Measurements from ENCODE around the gene SMPD3. TPM values are rescaled to one million over a fixed set of nuclear protein-coding genes. Genes with fewer than 3 reads are reported as not detected.

The SMPD3 gene
- total RNA-seq, 1 donor from 2014 or later, result 0.38 TPM

DNA sequence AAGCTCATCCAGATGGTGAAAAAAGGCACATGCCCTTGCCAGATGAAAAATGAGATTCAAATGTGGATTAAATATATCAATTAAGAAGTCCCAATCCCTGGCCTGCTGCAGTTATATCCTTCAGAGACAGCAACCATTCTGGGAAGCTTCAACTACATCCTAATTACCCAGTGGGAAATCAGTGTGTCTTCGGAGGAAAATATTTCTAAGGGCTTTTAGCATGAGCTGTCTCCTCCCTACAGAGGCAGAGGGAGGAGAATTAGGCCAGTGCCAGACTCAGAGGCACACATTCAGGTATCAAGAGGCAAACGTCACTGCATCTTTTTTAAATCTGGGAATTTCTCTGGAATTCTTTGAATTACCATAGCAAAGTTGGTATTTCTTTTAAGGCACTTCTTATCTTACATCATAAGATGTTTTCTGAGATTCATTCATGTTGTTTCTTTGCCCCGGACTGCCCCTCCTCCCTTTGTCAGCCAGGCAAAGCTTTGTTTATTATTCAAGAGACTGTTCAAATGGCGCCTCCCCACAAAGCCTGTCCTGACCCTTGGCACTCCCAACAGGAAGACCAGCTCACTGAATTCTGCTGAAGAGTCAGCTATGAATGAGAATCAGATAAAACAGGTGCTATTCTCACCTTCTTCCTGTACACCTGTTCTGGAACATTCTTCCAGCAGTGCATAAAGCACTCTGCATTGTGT lies 38.3 kb upstream of the SMPD3 start:
- H3K4me3 ChIP-seq (ENCODE audit: low read depth, low read length), result no peak overlapping the region
- DNase-seq (ENCODE audit: low read depth), result no peak
- H3K36me3 ChIP-seq (ENCODE audit: control insufficient read depth, insufficient read depth, low read length), result no peaks in the 10 kb centered on the region
- TF ChIP-seq, protein P1, sequence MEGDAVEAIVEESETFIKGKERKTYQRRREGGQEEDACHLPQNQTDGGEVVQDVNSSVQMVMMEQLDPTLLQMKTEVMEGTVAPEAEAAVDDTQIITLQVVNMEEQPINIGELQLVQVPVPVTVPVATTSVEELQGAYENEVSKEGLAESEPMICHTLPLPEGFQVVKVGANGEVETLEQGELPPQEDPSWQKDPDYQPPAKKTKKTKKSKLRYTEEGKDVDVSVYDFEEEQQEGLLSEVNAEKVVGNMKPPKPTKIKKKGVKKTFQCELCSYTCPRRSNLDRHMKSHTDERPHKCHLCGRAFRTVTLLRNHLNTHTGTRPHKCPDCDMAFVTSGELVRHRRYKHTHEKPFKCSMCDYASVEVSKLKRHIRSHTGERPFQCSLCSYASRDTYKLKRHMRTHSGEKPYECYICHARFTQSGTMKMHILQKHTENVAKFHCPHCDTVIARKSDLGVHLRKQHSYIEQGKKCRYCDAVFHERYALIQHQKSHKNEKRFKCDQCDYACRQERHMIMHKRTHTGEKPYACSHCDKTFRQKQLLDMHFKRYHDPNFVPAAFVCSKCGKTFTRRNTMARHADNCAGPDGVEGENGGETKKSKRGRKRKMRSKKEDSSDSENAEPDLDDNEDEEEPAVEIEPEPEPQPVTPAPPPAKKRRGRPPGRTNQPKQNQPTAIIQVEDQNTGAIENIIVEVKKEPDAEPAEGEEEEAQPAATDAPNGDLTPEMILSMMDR (IDR thresholded peaks at IDR 0.05; ENCODE audit: insufficient read depth, low read length, poor library complexity, severe bottlenecking), result no peak
- H3K27me3 ChIP-seq (ENCODE audit: control insufficient read depth, insufficient read depth, low read length), result no peaks in the 10 kb centered on the region

DNA sequence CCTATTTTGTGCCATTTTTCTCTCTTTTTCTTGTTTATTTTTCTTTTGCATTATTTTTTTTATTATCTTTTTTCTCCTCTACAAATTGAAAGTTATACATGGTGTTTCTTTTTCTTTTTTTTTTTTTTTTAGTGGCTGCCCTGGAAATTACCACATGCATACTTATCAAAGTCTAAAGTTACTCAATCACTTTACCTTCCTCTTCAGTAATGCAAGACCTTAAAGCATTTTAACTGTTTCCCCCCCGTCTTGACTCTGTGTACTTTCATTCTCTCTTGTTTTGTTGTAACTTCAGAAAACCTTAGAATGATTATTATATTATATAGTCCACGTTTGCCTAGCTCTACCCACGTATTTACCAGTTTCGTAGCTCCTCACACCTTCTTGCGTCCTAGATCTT lies 33.3 kb upstream of the SMPD3 start:
- TF ChIP-seq, protein P1 (IDR thresholded peaks at IDR 0.05; ENCODE audit: insufficient read depth, low read length, poor library complexity, severe bottlenecking), result no peak
- H3K4me3 ChIP-seq (ENCODE audit: low read depth, low read length), result no peak overlapping the region
- DNase-seq (ENCODE audit: low read depth), result no peak
- H3K36me3 ChIP-seq (ENCODE audit: control insufficient read depth, insufficient read depth, low read length), result no peaks in the 10 kb centered on the region
- peaks cover 2% of the 10 kb centered on the region for H3K27me3 ChIP-seq (ENCODE audit: control insufficient read depth, insufficient read depth, low read length)

DNA sequence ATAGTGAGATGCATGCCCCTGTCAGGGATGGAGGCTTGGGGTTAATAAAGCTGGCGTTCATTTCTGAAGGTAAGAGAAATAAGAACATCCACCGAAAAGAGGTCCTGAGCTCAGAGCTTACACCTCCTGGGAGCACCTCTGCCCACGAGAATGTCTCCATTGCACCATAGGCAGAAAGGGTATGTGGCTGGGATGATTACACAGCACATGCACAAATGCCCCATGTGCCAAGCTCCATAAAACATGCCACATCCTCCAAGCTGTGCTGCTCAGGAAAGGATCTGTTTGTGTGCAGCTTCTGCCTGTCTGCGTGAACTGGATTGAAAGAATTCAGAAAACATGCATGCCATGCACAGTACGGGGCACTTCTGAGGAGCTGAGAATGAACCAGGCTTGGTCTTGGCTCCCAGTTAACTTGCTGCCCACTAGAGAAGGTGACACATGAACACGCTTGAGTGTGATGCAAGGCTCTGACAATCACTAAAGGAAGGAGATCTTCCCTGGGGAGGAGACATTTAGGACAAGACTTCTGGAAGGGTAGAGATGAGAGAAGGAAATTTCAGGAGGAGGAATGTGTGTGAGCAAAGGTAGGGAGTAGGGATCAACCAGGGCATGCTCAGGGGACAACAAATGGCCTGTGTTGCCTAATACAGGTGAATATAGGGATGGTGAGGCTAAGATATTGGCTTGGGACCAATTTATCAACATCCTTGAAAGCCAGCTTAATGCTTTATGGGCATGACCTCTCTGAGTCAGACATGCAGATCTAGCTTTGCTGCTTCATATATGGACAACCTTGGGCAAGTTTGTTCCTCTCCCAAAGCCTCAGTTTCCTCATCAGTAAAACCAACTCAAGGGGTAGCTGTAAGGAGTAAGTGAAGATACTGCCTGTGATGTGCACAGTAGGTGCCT lies 32.0 kb upstream of the SMPD3 start:
- TF ChIP-seq, protein P1 (IDR thresholded peaks at IDR 0.05; ENCODE audit: insufficient read depth, low read length, poor library complexity, severe bottlenecking), result no peak
- H3K36me3 ChIP-seq (ENCODE audit: control insufficient read depth, insufficient read depth, low read length), result no peaks in the 10 kb centered on the region
- no peak overlapping the region for H3K4me3 ChIP-seq (ENCODE audit: low read depth, low read length)
- H3K27me3 ChIP-seq (ENCODE audit: control insufficient read depth, insufficient read depth, low read length), result peaks cover 2% of the 10 kb centered on the region
- no peak for DNase-seq (ENCODE audit: low read depth)

DNA sequence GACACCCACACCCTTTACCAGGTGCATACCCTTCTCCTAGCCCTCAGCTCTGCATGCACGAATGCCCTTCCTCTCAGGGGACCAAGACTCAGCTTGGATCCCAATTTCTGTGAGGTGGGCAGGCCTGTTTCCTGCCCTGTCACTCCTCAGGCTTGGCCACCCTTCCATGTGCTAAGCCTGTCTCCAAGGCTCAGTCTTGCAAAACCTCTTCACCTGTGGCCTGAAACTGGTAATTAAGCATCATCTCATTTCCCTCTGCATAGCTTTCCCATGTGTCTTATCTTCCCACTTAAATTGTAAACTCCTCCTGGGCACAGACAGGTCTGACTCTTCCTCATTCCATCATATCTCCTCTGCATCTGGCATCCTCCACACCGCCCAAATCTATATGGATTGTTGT lies 31.0 kb upstream of the SMPD3 start:
- no peak for DNase-seq (ENCODE audit: low read depth)
- Histone ChIP-seq H3K36me3 (ENCODE audit: control insufficient read depth, insufficient read depth, low read length) (no peaks in the 10 kb centered on the region), H3K4me3 (ENCODE audit: low read depth, low read length) (no peak overlapping the region), H3K27me3 (ENCODE audit: control insufficient read depth, insufficient read depth, low read length) (peaks cover 2% of the 10 kb centered on the region)
- TF ChIP-seq, protein P1 (IDR thresholded peaks at IDR 0.05; ENCODE audit: insufficient read depth, low read length, poor library complexity, severe bottlenecking), result no peak

DNA sequence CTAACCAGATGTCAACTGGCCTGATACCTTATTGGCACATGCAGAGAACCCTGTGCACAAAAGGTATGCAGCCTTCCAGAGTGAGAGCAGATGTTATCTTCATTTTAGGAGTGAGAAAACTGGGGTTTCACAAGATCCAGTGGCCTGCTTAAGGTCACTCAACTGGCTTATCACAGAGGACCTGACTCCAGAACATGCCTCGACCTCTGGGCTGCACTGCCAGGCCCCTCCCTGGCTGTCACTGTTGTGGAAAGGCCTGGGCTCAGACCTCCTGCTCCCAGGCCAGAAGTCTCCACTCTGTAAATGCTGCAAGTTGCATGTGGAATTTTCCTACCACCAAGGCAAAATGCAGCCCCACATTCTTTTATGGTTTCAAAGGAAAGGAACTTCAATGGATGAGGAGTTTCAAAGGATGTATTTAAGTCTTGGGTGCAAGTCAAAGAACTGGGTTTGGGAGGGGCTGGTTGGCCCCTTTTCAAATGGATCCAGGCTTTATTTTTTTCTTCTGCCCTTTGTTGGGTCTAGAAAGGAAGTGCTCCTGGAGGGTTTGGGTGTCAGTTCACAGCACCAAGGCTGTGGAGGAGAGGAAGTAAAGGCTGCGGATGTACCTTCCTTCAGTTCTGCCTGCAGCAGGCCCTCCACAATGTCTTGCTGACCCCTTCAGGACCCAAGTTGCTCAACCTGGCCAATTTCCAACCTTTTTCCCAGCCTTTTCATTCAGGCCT lies 30.4 kb upstream of the SMPD3 start:
- TF ChIP-seq, protein P1 (IDR thresholded peaks at IDR 0.05; ENCODE audit: insufficient read depth, low read length, poor library complexity, severe bottlenecking), result no peak
- no peak for DNase-seq (ENCODE audit: low read depth)

More for the DNA sequence above, 30.4 kb upstream of the SMPD3 start:
- Histone ChIP-seq H3K36me3 (ENCODE audit: control insufficient read depth, insufficient read depth, low read length) (no peaks in the 10 kb centered on the region), H3K27me3 (ENCODE audit: control insufficient read depth, insufficient read depth, low read length) (peaks cover 2% of the 10 kb centered on the region), H3K4me3 (ENCODE audit: low read depth, low read length) (no peak overlapping the region)

Measured in kidney epithelial cell (primary cell).